Body of pancreas (tissue), 4 donors: ENCODE data around the gene ZNF382.

Experiments
- POLR2A ChIP-seq, 3 donors: fragments of 450-650 bp; IDR thresholded peaks; one replicate each; pipeline ENCODE4 v1.6.1; 2016; ENCODE audit warnings: antibody characterized with exemption in 3 of 3, mild to moderate bottlenecking in 2 of 3
- TF ChIP-seq, protein P1 (sequence below), 7 experiments: fragments of 450-650 bp in 4 of 7; fragments of 200-600 bp in 3 of 7; sonication (generic) in 3 of 7; IDR thresholded peaks; one replicate each; pipeline ENCODE4 v1.5.1; 2016 to 2019; ENCODE audit warnings: antibody characterized with exemption in 7 of 7

- TF ChIP-seq, protein P1, sequence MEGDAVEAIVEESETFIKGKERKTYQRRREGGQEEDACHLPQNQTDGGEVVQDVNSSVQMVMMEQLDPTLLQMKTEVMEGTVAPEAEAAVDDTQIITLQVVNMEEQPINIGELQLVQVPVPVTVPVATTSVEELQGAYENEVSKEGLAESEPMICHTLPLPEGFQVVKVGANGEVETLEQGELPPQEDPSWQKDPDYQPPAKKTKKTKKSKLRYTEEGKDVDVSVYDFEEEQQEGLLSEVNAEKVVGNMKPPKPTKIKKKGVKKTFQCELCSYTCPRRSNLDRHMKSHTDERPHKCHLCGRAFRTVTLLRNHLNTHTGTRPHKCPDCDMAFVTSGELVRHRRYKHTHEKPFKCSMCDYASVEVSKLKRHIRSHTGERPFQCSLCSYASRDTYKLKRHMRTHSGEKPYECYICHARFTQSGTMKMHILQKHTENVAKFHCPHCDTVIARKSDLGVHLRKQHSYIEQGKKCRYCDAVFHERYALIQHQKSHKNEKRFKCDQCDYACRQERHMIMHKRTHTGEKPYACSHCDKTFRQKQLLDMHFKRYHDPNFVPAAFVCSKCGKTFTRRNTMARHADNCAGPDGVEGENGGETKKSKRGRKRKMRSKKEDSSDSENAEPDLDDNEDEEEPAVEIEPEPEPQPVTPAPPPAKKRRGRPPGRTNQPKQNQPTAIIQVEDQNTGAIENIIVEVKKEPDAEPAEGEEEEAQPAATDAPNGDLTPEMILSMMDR (IDR thresholded peaks at IDR 0.05) = no peak
- no peak for TF ChIP-seq POLR2A (IDR thresholded peaks at IDR 0.05)
Measured at GRCh38 chr19:36646746-36647145, 41.6 kb downstream of the ZNF382 start.
